SIG-M5 (cell line): Measurements from ENCODE around the gene ZEB2.

Source experiments
- DNase-seq: peaks from one replicate; lab custom pipeline; 2025; lab: John Stamatoyannopoulos, UW

ZEB2 gene

GRCh38 chr2:144528108-144528507, 8.2 kb upstream of the ZEB2 start:
- DNase-seq, result no peak

DNA sequence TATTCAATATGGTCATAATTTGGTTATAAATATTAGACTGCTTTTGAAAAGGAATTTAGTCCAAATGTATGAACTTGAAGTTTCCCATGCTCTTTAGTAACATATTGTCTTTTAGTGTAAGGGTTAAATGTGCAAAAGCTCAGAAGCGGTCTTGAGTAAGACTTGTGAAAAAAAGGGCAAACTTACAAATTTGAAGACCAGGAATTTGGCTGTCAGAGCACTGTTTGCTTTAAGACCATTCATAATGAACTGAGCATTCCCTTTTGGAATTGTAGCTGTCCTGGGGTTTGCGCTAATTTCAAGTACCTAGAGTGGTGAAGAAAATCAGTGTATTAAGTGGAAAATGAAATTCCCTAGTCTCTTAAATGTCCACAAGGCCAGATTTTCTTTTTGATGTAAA, 6.9 kb upstream of the ZEB2 start:
- DNase-seq, result no peak

DNA sequence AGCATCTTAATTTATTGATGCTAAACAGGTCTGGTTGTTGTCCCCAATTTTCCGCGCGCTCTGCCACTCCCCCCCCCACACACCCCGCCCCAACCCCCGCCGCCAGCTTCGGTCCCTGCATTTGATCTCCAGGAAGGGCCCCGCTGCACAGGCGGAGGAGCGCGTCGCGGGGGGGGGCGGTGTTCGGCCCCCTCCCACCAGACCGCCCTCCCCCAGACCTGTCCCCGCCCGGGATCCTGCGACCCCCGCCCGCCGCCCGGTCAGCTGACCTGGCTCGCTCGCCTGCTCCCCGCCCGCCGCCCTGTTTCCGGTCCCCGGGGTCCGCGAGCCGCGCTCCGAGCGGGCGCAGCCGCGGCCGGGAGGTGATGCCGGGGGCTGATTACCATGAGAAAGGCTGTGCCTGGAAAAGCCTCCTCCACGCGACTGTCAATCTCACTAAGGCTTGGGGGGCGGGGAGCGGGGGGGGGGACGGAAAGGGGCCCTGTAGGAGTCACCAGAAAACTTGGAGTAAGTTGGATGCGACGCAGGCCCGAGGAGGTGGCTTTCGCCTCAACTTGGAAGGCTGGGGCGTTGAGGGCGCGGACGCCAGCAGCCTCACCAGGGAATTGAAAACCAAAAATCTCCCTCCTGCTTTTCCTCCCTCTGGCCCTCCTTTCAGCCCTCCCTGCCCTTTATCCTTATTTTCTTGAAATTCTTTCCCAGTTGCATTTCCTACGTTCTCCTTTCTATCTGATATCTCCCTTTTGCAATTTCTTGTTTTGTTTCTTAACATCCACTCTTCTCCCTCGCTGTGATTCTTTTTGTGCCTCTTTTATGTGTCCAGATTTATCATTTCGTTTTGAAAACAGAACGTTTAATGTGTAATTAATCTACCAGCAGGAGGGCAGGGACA, 4.4 kb upstream of the ZEB2 start:
- no peak for DNase-seq

GRCh38 chr2:144523596-144524117, 3.7 kb upstream of the ZEB2 start:
- no peak for DNase-seq

GRCh38 chr2:144522897-144523595, 3.1 kb upstream of the ZEB2 start:
- DNase-seq, result no peak

GRCh38 chr2:144522176-144522896, 2.4 kb upstream of the ZEB2 start:
- DNase-seq, result no peak

- no peak for DNase-seq
Observed at GRCh38 chr2:144521686-144522085, 1.8 kb upstream of the ZEB2 start.

- DNase-seq, result no peak
Observed at GRCh38 chr2:144520756-144521487, 1.0 kb upstream of the ZEB2 start.

GRCh38 chr2:144519597-144519933, 354 bp downstream of the ZEB2 start:
- no peak for DNase-seq

- DNase-seq, result peak; percentile 47
Observed at GRCh38 chr2:144518748-144519596, 947 bp downstream of the ZEB2 start.

DNA sequence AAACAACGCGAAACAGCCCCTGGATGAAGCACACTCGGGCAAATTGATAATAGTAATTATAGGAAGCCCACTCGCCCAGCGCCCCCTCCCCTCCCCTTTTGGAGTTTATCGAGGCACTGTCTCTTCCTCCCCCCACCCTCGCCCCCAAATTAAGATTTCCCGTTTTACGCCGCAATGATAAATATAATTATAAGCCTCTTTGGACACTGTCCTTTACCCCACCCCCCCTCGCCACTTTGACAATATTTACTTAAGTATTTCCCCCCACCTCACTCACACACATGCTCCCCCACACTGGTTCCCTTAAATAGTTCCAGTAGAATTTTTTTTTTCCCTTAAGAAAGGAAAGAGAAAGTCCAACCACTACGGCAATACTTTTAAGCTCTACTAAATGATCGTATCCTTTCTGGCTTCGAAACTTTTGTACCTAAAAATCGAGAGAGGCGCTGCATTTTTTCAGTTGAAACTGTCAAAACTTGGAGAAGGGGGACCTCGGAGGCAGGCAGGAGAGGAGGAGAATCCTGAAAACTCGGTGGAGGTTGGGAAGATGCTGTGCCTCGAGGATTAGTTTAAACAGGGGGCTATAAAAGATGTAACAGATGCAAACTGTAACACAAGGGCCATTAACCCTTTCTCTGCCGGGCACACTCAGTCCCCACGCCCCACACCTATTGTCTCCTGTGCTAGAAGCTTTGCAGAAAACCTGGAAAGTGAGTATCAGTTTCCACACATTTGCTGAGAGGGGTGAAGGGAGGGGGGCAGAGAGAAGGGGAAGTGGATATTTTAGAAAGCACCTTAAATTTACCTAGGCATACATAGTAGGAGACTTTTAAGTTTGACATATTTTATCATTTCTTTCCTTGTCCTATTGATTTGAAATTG, 1.8 kb downstream of the ZEB2 start:
- DNase-seq, result no peak

DNA sequence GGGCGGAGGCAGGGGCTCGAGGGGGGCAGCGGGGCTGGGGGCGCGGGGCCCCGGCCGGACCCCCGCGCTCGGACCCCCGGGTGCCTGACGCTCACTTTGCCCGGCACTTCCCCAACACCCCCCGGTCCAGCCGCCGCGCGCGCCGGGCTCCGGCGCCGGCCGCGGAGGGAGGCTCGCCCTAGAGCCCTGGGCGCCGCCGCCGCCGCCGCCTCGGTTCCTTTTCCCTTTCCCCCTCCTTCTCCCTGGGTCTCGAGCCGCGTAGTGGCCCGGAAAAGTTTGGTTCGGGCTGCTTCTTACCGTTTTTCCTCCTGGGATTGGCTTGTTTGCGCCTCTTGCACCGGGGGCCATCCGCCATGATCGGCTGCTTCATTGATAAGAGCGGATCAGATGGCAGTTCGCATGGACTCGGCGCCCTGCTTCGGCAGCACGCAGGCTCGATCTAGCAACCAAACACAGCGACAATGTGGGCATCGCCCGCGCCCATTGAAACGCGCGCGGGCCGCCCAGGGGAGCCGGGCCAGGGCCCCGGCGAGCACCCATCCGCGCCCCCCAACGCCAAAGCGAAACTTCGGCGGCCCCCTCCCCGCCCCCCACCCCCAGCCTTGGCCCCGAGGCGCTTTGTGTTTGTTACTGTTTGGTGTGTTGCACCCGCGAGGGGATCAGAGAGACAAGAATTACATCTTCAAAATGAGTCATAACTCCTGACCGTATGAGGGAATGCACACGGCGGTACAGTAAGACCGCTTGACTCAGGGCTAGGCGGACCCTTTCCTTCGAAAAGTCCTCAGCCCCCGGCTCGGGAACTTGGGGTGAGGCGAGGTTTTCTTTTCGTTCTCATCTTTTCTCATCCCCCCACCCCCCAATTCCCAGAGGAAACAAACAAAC, 2.7 kb downstream of the ZEB2 start:
- peak; percentile 53 for DNase-seq

DNA sequence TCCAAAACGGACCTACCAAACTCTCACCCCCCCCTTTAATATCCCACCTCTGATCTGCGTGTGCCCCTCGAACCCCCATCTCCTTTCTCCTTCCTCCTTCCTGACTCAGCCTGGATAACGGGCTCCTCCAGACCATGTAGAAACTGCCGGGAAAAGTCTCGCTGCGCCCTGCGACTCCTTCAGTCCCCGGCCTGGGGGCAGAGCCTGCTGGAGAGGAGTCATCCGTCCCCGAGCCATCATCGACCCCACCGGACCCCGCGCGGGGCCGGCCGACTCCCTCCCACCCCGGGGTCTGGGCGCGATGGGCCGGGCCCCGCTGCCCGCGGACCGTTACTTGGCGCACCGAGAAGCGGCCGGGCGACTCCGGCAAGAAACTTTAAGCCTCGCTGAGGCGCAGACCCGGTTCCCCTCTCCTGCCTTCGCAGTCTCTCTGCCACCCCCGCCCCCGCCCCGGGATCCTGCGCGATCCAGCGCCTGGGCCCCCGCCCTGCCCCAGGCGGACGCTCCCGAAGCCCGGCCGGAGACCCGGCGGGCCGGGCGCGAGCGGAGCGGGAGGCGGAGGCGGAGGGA, 3.4 kb downstream of the ZEB2 start:
- no peak for DNase-seq

- DNase-seq, result no peak
Observed at GRCh38 chr2:144515696-144516410, 4.1 kb downstream of the ZEB2 start.

DNA sequence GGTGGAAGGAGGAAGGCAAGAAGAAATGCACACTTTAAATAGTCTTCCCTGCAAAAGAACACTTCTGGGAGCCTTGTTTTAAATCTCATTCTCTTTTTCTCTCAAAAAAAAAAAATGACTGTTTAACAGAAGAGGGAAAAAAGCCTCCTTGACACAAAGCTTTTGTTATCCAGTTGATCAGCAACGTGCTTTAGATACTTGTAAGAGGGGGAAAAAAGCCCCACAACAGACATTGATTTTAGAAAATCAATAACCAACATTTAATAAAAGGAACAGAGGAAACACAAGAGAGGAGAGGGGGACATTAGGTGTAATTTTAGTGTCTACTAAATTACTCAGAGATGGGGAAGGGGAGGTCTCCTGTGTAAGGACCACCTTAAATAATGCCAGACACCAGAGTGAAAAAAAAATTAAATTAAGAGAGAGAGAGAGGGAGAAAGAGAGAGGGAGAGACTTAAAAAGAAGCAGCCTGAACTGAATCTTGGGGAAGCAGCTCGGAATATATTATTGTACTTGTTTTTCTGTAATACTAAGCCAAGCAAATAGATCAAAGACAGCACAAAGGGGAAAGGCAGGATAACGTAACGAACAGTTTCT, 4.7 kb downstream of the ZEB2 start:
- no peak for DNase-seq

GRCh38 chr2:144514616-144515091, 5.3 kb downstream of the ZEB2 start:
- DNase-seq, result no peak

DNA sequence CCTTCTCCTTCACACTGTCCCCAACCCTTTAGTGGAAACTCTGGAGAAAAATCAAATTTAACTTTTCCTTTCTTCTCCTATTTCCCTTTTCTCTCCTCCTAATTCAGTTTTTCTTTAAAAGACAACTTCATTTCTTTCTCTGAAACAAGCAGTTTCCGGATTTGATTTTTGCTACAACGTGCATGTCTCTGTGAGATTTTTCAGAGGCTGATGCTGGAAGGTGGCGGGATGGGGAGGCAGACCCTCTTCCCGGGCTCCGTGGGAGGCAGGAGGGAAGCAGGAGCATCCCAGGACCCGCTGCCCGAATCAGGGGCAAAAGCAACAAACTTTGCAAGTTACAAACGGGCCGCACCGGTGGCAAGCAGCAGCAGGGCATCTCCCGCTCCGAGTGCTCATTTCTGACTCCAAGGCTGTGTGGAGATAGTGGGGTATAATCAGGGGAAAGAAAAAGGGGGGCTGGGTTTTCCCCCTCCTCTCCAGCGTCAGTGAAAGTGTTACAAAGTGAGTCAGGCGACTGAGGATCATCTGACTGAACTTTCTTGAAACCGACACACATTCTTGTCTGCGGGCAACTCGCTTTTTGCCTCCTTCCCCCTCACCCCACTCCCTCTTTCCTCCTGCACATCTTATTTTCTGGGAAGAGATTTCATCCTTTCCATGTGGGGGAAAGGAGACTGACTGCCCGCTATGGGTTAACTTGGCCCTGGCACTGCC, 6.4 kb downstream of the ZEB2 start:
- no peak for DNase-seq
